K562 (cell line): ENCODE data around the gene SMYD1. TPM values are rescaled to one million over a fixed set of nuclear protein-coding genes. Genes with fewer than 3 reads are reported as not detected.

Source experiments
- CBX8 ChIP-seq: fragments of 200-600 bp; sonication (generic); IDR thresholded peaks from 2 replicates; pipeline ENCODE4 v1.6.1; 2012; ENCODE audit warnings: borderline replicate concordance, mixed run types, low read depth, mild to moderate bottlenecking, moderate library complexity, mixed read lengths, low read length, control low read depth, inconsistent platforms; ENCODE audit not compliant: poor library complexity, severe bottlenecking; ENCODE audit errors: extremely low read depth
- E2F6 ChIP-seq, 2 experiments: IDR thresholded peaks; 2 replicates each; pipeline ENCODE4 v1.6.1; 2011; ENCODE audit warnings: borderline replicate concordance in 1 of 2, control low read depth in 1 of 2, low read depth in 1 of 2, low read length in 1 of 2, mild to moderate bottlenecking in 1 of 2, mixed read lengths in 1 of 2, moderate library complexity in 1 of 2; ENCODE audit not compliant: insufficient read depth in 1 of 2, insufficient read length in 1 of 2, poor library complexity in 1 of 2, severe bottlenecking in 1 of 2; ENCODE audit errors: extremely low read depth in 1 of 2
- ELF4 ChIP-seq: fragments of 450-650 bp; formaldehyde crosslinking; IDR thresholded peaks from 2 replicates; pipeline ENCODE4 v1.4.0; 2022; ENCODE audit warnings: missing genetic modification characterization
- FOXJ2 ChIP-seq: fragments of 200-800 bp; sonication (Bioruptor generic); IDR thresholded peaks from 2 replicates; pipeline ENCODE4 v1.6.1; 2016; ENCODE audit warnings: missing genetic modification characterization, missing compliant biosample characterization
- KDM1A ChIP-seq, 2 experiments: fragments of 450-650 bp; IDR thresholded peaks; 2 replicates each; pipeline ENCODE4 v1.6.1; 2016; ENCODE audit warnings: mild to moderate bottlenecking in 2 of 2
- SRSF9 ChIP-seq: fragments of 200-400 bp; formaldehyde crosslinking; IDR thresholded peaks from 2 replicates; pipeline ENCODE4 v1.6.1; 2017; ENCODE audit warnings: low read depth, low read length, borderline replicate concordance
- ZNF431 ChIP-seq: sonication (generic); formaldehyde crosslinking; IDR thresholded peaks from 2 replicates; pipeline ENCODE4 v1.8.0; 2022; ENCODE audit warnings: mild to moderate bottlenecking, missing genetic modification reagents
- polyA plus RNA-seq, 8 experiments: library from polyadenylated mRNA; depleted of rRNA in 4 of 8; stranded (reverse) in 5 of 8; unstranded in 3 of 8; fragments of >200 nt; fragmentation: Nextera tagmentation in 2 of 8; fragmentation: Illumina TruSeq in 1 of 8; extraction: Ambion mirVana in 2 of 8; extraction: Trizol in 1 of 8; gene quantifications; 2 replicates each; pipeline versions ENCODE4 v1.2.1 to v1.2.3, GENCODE V29; 2011 to 2014; ENCODE audit warnings: inconsistent platforms in 1 of 8, missing spikeins in 1 of 8
- total RNA-seq, 7 experiments: library from RNA; depleted of rRNA in 6 of 7; stranded (reverse); fragments of >200 nt in 6 of 7; fragmentation: Illumina TruSeq in 2 of 7; extraction: Trizol in 2 of 7; gene quantifications; 2 replicates each; pipeline versions ENCODE4 v1.2.1 to v1.2.3, GENCODE V29; 2011 to 2021; ENCODE audit warnings: low replicate concordance in 1 of 7
- TF ChIP-seq, protein P1 (sequence below): fragments of 450-650 bp; formaldehyde crosslinking; IDR thresholded peaks from 2 replicates; pipeline ENCODE4 v1.4.0; 2020; ENCODE audit warnings: mild to moderate bottlenecking, moderate library complexity

Gene SMYD1
- total and polyA plus RNA-seq, 9 of the 15 experiments (the other 6 are each of a cell fraction or from before 2014, with no cell fraction given): not detected

GRCh38 chr2:88099798-88100488 lies 32.3 kb downstream of the SMYD1 start (continued):
- TF ChIP-seq, protein P1, sequence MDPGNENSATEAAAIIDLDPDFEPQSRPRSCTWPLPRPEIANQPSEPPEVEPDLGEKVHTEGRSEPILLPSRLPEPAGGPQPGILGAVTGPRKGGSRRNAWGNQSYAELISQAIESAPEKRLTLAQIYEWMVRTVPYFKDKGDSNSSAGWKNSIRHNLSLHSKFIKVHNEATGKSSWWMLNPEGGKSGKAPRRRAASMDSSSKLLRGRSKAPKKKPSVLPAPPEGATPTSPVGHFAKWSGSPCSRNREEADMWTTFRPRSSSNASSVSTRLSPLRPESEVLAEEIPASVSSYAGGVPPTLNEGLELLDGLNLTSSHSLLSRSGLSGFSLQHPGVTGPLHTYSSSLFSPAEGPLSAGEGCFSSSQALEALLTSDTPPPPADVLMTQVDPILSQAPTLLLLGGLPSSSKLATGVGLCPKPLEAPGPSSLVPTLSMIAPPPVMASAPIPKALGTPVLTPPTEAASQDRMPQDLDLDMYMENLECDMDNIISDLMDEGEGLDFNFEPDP (CRISPR knock-in tag): no peak
- TF ChIP-seq ZNF431 (CRISPR knock-in tag) (no peak), CBX8 (no peak), FOXJ2 (tag) (no peak), E2F6 (IDR thresholded peaks at IDR 0.05; ENCODE audit: borderline replicate concordance in 1 of 2, extremely low read depth in 1 of 2, insufficient read depth in 1 of 2, insufficient read length in 1 of 2, low read depth in 1 of 2, low read length in 1 of 2, poor library complexity in 1 of 2, severe bottlenecking in 1 of 2) (no peak), SRSF9 (no peak), KDM1A (IDR thresholded peaks at IDR 0.05) (peak in 1 of 2 experiments; percentile 18; a peak in 1 of 4 replicates), ELF4 (CRISPR knock-in tag) (no peak)
- TF ChIP-seq, all 486 proteins: peak for 12
